ENCODE measurements around the gene SORBS1.

The SORBS1 gene

GRCh38 chr10:95404864-95405263 lies 156.3 kb downstream of the SORBS1 start:
- no peak for DNase-seq

GRCh38 chr10:95404462-95404858 lies 156.7 kb downstream of the SORBS1 start:
- DNase-seq: no peak

DNA sequence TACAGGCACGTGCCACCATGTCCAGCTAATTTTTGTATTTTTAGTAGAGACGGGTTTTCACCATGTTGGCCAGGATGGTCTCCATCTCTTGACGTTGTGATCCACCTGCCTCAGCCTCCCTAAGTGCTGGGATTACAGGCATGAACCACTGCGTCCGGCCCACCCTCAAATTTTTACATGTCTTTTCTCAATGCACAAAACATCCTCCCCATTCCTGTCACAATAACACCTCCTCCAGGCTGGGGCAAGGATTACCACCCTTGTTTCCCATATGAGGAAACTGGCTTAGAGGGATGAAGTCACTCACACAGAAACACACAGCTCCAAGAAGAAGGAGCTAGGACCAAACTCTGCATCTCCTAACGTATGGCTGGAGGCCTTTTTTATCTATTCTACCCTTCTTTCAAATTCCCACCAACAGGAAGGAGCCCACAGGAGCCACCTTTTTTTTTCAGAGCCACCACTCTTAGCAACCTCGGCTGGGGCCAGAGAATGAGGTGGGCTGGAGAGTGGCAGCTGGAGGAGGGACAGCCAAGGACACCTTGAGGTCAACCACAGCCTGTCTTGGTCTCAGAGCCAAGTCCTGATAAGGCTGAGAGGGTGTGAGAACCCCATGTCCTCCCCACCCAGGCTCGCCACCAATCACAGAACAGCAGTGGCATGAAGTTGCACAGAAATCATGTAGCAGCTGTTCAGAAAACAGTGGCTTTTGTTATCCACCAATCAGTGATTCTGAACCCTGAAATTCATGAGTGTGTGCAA lies 157.3 kb downstream of the SORBS1 start:
- no peak for DNase-seq

GRCh38 chr10:95401704-95402469 lies 159.3 kb downstream of the SORBS1 start:
- peak; percentile 33 for DNase-seq

GRCh38 chr10:95400787-95401186 lies 160.4 kb downstream of the SORBS1 start:
- DNase-seq: peak; percentile 17

DNA sequence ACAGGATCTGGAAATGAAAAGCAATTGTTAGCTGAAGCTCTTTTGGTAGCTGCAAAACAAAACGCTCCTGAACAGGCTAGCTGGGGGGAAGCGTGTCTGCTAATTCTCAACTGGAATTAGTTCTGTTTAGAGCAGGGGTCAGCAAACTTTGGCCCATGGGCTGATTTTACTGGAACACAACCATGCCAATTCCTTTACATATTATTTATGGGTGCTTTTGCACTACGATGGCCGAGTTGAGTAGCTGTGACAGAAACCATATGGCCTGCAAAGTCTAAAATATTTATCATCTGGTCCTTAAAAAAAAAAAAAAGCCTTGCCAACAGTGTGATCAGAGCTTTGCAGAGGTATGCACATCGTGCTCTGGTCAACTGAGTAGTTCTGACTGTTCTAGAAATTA lies 162.0 kb downstream of the SORBS1 start:
- no peak for DNase-seq

DNA sequence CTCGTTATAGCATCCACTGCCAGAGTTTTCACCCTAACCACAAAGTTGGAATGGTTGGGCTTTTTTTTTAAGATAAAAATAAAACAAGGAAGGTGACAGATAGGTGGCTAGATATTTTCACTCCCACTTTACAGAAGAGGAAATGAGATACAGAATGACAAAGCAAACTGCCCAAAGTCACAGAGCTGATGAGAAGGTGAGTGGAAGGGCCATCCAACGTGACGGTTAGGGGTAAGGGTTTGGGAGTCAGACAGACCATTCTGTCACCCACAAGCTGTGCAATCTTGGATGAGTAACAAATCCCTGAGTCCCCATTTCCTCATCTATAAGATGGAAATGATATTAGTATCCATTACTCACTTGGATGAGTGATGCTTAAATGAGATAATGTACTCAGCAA lies 163.4 kb downstream of the SORBS1 start:
- DNase-seq: peak; percentile 5

- no peak for DNase-seq
Measured at GRCh38 chr10:95395947-95396449, 165.2 kb downstream of the SORBS1 start.

GRCh38 chr10:95394161-95394880 lies 166.8 kb downstream of the SORBS1 start:
- DNase-seq: no peak

DNA sequence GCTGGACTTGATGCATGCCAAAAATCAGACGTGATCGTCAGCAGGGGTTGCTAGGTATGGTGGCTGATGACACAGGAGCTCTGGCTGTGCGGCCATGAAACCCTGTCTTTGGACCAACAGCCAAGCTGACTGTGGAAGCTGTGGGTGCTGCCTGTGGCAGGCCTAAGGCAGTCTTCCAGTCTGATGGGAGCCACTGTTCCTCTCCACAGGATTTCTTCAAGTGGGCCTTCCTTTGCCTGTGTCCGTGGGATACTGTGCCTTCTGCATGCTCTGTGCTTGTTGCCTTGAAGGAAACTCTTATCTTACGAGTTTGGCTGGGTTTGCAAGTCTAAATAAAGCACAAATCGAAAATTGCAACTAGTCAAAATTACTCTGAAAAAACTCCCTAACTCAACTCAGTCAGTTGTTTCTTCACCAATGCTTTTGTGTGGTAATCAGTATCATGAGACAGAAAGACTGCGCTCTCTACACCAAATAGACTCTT lies 168.4 kb downstream of the SORBS1 start:
- DNase-seq: no peak

DNA sequence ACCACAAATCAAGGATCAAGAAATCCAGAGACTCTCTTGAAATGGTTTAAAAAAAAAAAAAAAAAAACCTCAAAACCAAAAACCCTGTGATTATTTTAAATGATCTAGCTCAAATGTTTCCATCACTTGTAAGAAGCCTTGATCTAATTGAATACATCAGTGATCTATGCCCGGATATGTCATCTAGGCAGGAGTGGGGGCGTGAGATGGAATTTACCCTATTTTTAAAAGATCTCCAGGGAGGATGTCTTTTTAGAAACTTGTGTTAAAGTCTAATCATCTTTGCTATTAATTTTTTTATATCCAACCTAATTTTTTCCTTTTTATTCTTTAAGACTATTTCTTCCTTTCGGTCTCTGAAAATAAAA lies 169.0 kb downstream of the SORBS1 start:
- no peak for DNase-seq

DNA sequence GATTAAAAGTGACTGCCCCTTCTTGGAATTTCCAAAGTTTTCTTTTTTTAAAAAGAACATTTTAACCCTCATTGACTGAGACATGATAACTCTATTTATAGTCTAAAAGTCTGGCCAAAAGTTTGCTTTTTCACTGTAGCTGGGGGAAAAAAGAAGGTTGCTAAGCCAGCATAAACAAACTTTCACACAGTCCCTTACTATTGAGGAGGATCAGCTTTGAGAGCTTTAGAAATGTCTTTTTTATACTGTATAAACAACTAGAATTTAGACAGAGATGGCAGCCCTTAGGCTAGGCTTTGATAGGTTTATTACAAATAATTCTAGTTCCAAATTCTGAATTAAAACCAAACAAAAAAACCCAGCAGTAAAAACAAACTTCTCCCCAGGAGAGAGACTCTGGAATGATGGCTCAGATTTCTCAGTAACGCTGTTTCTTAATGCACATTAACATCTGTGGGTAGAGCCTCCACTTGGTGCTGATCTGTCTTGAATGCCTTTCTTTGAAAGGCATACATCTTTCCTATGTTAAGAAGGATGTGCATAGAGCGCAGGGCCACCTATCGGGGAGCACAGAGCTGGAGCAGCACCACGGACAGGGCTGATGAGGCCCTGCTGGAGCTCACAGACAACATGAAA lies 169.5 kb downstream of the SORBS1 start:
- DNase-seq: no peak

- no peak for DNase-seq
Measured at GRCh38 chr10:95391164-95391563, 170.0 kb downstream of the SORBS1 start.

GRCh38 chr10:95389982-95390381 lies 171.2 kb downstream of the SORBS1 start:
- no peak for DNase-seq

- DNase-seq: no peak
Measured at GRCh38 chr10:95389176-95389575, 172.0 kb downstream of the SORBS1 start.

DNA sequence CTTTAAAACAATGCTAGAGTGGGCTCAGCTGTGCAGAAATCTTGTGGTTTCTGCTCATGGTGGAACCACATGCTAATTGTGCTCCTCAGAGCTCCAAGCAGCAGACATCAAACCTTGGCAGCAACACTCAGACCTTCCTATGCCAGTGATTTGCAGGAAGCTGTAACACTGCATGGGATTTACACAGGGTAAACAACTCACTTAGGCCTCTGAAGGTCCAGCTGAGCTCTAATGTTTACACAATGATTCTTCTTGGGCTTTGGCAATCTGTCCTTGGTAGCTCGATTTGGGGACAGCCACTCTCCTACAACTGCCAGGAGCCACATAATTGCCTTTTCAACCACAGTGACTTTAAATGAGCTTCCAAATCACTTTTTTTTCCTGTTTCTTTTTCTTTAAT lies 172.6 kb downstream of the SORBS1 start:
- DNase-seq: no peak

DNA sequence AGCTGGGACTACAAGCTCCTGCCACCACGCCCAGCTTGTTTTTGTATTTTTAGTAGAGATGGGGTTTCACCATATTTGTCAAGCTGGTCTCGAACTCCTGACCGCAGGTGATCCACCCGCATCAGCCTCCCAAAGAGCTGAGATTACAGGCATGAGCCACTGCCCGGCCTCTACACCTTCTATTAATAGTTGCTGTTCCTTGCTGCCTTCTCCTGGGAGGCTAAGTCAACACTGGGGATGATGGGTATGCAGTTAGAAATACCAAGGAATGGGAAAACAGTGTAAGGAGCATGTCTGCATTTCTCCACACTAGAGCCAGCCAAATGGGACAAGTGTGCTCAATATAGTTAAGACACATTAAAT lies 173.1 kb downstream of the SORBS1 start:
- DNase-seq: no peak

DNA sequence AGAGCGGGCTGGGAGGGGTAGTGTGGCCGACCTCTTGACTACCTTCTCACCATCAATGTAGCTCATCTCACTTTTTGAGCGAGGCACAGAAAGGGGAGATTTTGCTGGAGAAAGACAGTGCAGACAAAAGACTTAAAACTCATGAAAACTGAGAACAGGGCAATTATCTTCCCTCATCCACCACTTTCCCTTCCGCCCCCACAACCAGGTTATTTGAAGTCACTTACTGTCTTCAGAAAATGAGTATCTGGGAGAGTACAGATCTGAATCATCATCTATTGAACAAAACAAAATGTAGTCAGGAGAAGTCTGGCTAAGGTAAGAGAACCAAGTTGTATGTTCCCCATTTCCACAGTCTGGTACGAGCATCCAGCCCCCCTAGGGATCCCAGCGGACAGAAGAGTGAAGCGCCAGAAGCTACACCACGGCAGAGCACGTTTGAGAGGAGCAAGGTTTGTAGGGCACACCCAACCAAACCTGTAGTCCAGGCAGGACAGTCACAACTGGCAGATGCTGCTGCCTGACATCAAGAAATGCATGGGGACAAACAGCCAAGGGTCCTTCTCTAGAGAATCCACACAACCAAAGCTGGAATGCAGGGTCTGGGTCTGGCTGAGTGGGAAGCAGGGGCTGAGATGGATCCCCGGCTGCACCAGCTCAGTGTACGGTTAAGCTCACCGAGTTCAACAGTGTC lies 177.0 kb downstream of the SORBS1 start:
- no peak for DNase-seq

DNA sequence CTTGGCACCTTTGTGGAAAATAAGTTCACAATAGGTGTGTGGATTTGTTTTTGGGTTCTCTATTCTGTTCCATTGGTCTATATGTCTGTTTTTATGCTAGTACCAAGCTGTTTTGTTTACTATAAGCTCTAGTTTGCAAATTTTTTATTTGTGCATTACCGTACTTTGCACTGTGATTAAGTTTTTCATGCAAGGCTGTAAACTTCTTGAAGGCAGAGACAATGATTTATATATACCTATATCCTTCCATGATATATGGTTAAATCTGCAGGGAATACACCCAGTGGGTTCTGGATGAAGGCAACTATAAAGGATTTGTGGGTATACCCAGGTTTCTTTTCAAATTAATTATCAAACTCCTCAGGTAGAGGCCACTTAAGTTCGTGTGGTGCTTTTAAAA lies 178.6 kb downstream of the SORBS1 start:
- no peak for DNase-seq

GRCh38 chr10:95382174-95382573 lies 179.0 kb downstream of the SORBS1 start:
- DNase-seq: peak; percentile 4

- no peak for DNase-seq
Measured at GRCh38 chr10:95377950-95378349, 183.2 kb downstream of the SORBS1 start.

DNA sequence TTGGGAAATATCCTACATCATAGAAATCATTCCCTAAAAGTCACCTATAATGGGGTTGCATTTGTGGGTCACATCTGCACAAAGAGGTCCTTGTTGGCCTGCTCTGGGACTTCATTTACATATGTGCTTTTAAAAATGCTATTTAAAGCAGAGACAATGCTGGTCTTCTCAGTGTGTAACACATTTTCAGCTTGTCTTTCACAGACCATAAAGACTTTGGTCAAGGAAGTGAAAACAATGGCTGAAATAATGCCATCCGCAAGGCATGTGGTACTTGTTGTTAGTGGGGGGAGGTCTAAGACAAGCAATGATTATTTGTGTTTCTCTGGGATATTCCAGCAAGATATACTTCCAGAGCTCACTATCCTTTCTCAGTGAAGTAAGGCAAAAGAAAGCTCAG lies 185.8 kb downstream of the SORBS1 start:
- no peak for DNase-seq

Measured in activated CD8-positive, alpha-beta memory T cell treated with anti-CD3 and anti-CD28 coated beads for 24 hours (primary cell).